Activated T-cell treated with anti-CD3 and anti-CD28 coated beads for 48 hours (primary cell): ENCODE results near the gene KNCN.

Source experiments
- DNase-seq: peaks from one replicate; pipeline ENCODE4 v3.0.0-alpha.2; 2020; ENCODE audit warnings: low read depth

Gene KNCN

GRCh38 chr1:46551597-46552095, at the start of gene KNCN:
KNCN (minus strand) TSS chr1:46551647; CDS start chr1:46551215, 432 bp downstream.
- no peak for DNase-seq

- DNase-seq, result no peak
These were observed 47.9 kb upstream of the KNCN start for GRCh38 chr1:46599059-46599970.

- no peak for DNase-seq
These were observed 45.4 kb upstream of the KNCN start for GRCh38 chr1:46596846-46597245.

GRCh38 chr1:46596036-46596435, 44.6 kb upstream of the KNCN start:
- no peak for DNase-seq

GRCh38 chr1:46595127-46595526, 43.7 kb upstream of the KNCN start:
- no peak for DNase-seq

GRCh38 chr1:46594063-46594462, 42.6 kb upstream of the KNCN start:
- DNase-seq, result no peak

GRCh38 chr1:46592823-46593222, 41.4 kb upstream of the KNCN start:
- no peak for DNase-seq

GRCh38 chr1:46589529-46589928, 38.1 kb upstream of the KNCN start:
- no peak for DNase-seq

GRCh38 chr1:46587069-46587468, 35.6 kb upstream of the KNCN start:
- no peak for DNase-seq

GRCh38 chr1:46585312-46585938, 34.0 kb upstream of the KNCN start:
- no peak for DNase-seq

GRCh38 chr1:46583494-46583893, 32.0 kb upstream of the KNCN start:
- no peak for DNase-seq

- DNase-seq, result no peak
These were observed 31.5 kb upstream of the KNCN start for GRCh38 chr1:46582972-46583371.

- no peak for DNase-seq
These were observed 30.4 kb upstream of the KNCN start for GRCh38 chr1:46581681-46582455.

- no peak for DNase-seq
These were observed 28.9 kb upstream of the KNCN start for GRCh38 chr1:46580140-46580903.

GRCh38 chr1:46577671-46578070, 26.2 kb upstream of the KNCN start:
- DNase-seq, result no peak

- no peak for DNase-seq
These were observed 25.1 kb upstream of the KNCN start for GRCh38 chr1:46576596-46576995.

GRCh38 chr1:46575778-46576177, 24.3 kb upstream of the KNCN start:
- DNase-seq, result no peak

- DNase-seq, result no peak
These were observed 23.9 kb upstream of the KNCN start for GRCh38 chr1:46575300-46575699.

- no peak for DNase-seq
These were observed 20.3 kb upstream of the KNCN start for GRCh38 chr1:46571691-46572225.

GRCh38 chr1:46569884-46570725, 18.7 kb upstream of the KNCN start:
- no peak for DNase-seq

GRCh38 chr1:46569116-46569515, 17.7 kb upstream of the KNCN start:
- DNase-seq, result no peak
